HCEC 1CT (cell line): ENCODE data around the gene CTLA4.

Experiments used
- DNase-seq: peaks from one replicate; pipeline ENCODE4 v3.0.0-alpha.2; 2017

CTLA4 gene

DNA sequence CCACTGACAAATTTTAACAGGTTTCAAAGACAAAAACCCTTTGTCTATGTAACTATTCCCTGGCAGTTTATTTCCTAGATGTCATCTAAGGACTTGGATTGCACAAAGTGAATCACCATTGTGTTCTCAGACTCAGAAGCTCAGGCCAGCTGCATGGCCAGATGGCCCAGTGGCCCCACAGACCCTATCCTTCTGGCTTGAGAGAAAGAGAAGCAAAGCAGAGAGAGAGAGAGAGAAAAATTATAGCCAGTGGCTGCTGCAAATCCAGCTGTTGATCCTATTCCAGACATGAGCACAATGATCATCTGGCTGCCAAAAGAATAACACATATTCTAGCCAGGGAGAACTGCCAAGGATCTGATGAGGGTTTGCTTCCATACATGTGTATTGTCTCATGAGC lies 25.8 kb downstream of the CTLA4 start:
- DNase-seq = peak; percentile 22

DNA sequence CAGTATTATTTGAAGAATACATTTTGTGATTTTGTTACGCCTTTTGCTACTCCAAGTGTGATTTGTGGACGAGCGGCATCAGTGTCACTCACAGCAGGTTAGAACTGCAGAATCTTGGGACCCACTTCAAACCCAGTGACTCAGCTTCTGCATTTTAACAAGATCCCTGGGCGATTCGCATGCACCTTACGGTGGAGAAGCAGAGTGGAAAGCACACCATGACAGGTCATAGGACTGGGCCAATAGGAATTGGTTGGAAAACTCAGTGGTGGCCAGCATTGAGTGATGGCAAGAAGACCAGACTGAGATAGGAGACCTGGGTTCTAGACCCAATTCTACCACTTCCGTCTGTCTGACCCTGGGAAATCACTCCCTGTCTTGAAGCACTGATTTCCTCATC lies 26.3 kb downstream of the CTLA4 start:
- no peak for DNase-seq

DNA sequence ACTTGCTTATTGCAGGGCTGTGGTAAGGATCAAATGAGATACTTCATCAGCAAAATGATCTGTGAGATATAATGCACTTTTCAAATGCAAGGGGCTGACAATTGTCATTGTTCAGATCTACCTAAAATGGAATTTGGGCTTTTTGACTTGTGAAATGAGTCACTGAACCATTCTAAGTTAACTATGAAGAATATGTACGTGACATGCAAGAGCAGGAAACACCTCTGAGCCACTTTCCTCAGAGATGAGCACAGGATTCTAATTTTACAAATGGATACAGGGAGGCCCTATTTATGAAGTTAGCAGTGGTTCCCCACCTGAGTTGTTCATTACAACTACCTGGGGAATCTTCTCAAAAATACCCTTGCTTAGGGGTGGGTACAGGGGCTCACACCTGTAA lies 26.7 kb downstream of the CTLA4 start:
- no peak for DNase-seq

DNA sequence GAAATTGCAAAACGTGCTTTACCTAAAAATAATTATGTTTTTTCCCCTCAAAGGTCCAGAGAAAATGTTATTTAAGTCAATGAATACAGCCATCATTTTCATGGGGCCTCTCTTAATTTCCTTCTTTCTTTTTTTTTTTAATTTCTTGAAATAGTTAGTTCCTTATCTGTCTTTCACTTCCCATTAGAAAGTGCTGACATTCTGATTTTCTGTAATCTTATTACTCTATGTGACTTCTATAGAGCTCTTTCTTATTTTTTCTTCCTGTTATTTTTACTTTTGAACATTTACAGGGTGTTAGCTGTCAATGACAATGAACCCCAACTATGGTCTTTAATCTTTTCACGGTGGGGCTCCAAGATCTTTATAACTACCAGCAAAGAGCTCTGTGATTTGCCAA lies 30.0 kb downstream of the CTLA4 start:
- no peak for DNase-seq

DNA sequence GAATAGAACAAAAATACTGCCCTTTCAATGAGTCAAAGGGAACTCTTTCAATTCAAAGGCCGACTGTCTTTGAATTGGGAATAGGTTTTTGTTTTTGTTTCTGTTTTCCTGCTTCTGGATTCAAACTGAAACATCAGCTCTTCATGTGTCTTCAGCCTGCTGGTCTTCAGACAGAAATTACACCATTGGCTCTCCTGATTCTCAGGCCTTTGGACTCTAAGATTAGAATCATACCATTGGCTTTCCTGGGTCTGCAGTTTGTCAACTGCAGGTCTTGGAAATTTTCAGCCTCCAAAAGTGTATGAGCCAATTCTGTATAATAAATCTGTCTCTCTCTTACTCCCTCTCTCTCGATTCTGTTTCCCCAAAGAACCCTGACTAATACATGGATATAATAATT lies 31.1 kb downstream of the CTLA4 start:
- no peak for DNase-seq

DNA sequence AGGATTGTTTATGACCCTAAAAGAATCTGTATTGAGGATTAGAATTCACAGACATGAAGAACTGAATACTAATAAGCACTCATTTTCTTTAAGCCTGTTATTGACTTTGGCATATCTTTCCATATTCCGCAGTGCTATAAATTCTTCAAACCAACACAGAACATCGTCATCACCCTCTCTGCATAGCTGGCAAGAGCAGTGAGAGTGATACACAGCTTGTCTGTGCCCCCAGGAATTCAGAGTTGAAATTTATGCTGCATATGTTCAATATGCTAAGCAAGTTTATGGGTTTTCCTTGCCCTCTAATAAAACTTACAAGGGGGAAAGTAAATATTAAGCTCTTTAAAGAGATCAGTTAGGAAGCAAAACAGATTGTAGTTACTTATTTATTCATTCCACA lies 32.7 kb downstream of the CTLA4 start:
- no peak for DNase-seq

DNA sequence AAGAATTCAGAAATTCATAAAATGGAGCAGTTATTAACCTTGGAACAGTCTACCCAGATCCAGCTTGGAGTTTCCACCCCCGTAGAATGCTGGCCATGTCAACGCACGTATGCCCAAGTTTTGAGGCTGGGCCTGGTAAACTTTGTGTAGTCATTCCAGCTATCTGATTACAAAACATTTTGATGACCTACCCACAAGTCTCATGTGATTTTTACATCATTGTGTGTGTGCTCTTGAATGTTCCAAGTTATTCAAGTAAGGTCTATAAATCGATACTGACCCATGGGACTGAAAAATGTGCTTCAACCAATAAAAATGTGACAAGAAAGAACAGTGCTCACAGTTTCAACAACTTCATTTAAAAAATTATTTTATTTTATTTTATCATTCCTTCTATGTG lies 36.5 kb downstream of the CTLA4 start:
- DNase-seq = no peak

DNA sequence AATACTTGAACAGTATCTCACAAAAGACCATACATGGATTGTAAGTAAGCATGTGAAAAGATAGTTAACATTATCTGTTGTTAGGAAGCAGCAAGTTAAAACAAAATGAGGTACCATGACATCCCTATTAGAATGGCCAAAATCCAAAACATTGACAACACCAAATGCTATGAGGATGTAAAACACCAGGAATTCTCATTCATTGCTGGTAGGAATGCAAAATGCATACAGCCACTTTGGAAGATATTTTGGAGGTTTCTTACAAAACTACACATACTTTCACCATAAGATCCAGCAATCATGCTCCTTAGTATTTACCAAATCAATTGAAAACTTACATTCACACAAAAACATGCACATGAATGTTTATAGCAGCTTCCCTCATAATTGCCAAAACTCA lies 38.1 kb downstream of the CTLA4 start:
- no peak for DNase-seq

DNA sequence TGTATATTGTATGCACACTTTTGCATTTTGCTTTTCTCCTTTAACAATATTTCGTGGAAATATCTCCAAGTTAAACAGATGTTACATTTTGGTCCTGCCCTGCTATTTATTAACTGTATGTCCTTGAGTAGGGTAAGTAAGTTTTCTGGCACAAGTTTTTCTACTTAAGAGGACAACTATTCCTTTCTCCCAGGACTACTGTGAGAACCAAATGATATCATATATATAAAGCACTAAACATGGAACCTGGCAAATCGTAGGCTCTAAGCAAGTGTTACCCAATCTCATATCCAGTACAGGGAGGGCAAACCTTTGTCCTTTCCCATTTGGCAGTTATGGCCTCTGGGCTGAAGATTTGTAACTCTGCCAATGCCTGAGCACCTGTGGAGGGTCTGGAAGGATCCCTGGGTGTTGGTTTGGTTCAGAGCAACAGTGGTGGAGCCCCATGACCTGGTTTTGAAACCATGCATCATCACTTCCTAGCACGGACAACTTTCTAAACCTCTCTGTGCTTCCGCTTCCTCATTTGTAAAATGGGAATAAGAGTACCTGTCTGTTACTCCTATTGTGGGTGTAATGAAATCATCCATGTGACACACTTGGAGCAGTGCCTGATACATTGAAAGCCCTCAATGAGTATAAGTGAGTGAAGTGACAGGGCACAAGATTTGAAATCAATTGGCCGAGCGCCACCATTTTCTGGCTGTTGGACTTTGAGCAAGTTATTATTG lies 40.7 kb downstream of the CTLA4 start:
- no peak for DNase-seq

DNA sequence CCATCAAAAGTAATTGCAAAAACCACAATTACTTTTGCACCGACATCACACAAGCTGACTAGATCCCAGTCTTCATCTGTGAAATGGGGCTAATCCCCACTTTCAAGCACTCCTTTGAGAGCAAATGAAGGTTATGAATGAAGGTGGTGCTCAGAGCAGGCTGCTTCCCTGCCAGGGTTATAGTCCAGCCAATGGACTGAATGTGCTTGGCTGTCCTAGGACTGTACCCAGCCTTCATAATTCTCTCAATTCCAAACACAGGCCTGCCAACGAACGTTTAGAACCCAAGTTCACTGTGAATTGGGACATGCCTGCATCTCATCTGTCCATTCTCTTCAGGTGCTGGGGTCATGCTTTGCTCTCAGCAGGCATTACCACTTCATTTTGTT lies 41.2 kb downstream of the CTLA4 start:
- DNase-seq = no peak

DNA sequence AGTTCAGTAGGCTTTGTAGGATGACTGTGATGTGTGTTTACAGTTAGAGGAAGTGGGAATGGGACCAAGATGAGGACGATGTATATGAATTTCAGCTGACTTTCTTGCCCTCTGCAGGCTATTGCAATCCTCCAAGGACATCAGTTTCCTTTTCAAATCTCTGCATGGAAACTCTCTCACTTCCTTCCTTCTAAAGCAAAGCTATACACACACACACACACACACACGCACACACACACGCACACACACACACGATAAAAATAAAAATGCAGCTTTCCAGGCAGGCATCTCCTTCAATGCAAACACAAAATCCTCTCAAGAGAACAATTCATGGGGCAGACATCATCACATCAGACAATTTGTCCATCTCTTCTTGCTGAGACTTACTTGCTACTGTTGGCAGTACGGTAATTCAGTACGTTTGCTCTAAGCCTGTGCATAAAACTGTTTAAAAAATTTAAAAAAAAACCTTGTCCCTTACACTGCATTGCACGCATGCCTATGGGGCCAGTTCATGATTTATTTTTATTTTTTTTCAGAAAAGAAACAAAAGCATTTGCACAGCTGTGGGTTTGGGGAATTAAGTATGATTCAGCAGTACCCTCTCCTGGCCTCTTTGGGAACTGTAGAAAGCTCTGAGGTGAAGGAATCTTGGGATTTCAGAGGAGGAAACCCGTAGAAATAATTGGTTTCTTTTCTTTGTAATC lies 41.8 kb downstream of the CTLA4 start:
- peak; percentile 65 for DNase-seq

DNA sequence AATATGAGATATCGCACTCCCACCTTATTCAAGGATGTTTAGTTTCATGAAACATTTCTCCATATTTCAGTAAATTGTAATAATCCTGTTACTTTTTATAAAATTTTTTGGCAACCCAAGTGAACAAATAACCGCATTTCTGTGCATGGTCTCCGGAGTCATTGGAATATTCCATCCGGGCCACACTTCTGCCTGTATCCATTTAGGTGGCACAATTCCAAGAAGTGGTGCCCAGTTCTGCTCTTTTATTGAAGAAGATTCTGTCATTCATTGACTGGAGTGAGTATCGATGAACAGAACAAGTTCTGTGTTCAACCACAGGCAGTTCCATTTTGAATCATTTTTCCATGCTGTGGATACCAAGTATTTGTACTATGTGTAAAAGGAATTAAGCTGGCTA lies 42.4 kb downstream of the CTLA4 start:
- no peak for DNase-seq

DNA sequence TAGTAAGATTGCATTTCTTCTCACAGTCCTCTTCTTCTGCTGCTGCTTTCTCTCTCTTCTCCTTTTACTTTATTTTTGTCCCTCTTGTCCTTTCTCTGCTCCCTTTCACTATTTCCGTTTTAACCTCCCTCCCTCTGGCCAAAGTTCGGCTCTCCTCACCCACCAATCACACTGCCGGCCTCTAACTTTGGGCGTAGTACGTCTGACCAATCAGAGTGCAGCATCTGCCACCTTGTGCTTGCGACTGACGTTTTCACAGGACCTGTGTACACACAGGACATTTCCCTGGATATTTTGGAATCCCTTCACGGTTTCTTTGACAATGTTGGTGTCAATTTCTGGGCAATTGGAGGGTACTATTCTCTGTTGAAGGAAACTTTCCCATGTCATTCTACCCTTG lies 46.4 kb downstream of the CTLA4 start:
- no peak for DNase-seq

DNA sequence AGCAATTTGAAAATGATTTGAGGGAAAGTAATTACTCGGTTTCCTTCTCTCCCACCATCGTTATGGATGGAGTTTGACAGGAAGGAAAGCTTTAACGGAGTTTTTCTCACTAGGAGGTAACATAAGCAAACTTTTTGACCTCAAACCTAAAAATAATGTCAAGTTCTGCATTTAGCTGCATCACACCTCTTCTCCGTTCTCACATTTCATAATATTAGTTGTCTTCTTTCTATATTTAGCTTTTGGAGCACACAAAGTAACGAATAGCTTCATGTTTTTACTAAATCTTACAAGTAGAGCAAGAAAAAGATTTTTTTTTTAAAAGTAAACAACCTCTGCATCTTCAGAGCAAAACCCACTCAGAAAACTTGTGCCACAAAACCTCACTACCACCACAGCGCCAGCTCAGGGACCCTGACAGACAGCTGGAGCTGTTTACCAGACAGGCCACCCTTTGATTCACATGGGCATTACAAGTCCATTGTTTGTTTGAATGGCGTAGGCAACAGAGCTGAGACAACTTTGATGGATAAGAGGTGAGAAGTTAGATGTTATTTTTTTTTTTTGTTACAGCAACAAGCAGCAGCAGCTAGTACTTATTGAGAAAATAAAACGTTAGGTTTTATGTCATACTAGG lies 47.1 kb downstream of the CTLA4 start:
- no peak for DNase-seq

DNA sequence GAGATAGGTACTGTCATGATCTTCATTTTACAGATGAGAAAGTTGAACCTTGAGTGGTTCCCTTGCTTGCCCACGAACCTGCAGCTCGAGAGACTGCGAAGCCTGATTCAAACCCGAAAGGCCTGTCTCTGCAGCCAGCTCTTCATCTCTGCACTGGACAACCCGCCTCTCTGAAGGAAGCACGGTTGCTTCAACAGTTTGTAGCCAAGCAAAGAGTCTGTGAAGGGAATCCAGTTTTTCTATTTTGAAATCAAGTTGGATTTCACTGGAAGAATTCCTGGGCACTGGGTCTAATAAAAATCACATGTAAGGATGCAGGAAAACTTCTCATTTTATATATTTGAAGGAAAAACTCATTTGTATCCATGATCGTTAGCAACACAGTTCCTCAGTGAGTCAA lies 47.7 kb downstream of the CTLA4 start:
- no peak for DNase-seq

DNA sequence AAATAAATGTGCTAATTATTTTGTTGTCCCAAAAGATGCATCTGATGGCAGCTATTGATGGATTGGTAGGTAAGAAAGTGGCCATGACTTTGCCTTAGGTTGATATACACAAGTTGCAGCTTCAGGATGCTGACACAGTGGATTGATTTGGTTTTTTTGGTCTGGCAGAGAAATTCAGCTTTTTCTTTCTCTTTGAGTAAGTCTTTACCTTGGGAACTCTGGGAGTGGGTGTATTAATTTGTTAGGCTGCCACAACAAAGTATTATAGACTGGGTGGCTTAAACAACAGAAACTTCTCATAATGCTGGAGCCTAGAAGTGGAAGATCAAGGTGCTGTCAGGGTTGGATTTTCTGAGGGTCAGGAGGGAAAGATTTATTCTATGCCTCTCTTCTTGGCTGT lies 49.2 kb downstream of the CTLA4 start:
- no peak for DNase-seq

DNA sequence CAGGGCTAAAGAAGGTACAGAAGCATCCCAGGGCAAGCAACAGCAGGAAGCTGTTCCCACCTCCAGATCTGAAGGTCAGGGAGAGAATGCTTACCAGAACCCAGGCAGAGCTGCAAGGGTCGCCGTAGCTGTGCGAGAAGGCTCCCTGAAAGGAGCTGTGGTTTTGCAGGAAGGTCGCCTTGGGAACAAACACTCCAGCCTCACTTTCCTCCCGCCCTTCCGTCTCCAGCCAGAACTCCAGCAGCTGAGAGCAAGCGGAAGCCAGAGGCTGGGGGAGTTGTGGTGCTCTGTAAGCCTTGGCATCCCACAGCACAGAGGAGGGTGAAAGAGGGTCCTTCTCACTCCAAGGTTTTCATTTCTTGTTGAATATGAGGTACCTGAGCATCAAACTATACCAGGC lies 50.7 kb downstream of the CTLA4 start:
- no peak for DNase-seq

DNA sequence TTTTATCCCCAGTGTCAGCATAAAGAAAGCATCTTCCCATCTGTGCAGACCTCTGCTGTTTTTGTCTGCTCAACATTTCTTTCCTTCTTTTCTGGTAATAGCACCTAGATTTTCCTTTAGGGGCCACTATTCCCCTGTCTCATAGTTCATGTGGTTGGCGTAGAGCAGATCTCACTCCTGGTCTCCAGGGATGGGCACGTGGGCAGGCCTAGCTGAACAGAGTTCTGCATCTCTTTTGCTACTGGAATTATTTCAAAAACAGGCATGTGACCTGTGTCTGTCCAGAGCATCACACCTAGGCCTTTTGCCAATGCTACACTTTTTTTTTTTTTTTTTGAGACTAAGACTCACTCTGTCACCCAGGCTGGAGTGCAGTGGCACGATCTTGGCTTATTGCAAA lies 51.3 kb downstream of the CTLA4 start:
- DNase-seq = no peak
